Measurements from ENCODE around the gene TMEM86B.

Gene TMEM86B

GRCh38 chr19:55256562-55257460, 28.2 kb upstream of the TMEM86B start:
- DNase-seq = no peak

DNA sequence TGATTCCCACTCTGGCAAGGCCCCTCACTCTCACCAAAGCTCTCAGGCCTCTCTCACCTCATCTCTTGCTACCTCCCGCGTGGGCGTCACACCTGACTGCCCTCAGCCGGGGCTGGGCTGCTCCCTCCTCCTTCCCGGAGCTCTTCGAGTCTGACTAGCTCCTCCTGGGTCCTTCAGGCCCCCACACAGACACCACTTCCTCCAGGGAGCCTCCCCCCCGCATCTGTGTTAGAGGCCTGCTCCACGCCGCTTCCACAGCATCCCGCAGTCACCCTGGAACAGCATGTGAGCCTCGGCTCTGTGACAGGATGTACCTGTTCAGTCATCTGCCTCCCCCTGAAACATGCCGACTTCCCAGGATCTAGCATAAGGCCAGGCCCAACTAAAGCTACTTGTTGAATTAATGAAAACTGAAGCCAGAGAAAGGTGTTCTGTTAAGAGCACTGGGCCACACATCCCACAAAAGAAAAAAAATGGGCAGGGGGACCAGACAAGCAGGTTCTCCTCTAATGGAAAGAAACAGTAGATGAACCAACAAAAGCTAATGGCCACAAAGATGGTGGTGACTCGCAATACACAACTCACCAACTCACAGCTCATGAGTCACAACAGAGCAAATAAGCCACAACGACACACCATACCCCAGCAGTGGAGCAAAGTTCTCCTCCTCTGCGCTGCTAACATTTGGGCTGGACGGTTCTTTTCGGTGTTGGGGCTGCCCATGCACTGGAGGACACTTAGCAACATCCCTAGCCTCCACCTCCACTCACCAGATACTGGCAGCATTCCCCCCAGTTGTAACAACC, 27.3 kb upstream of the TMEM86B start:
- DNase-seq = no peak

GRCh38 chr19:55254625-55254977, 26.0 kb upstream of the TMEM86B start:
- DNase-seq = no peak

GRCh38 chr19:55253842-55254624, 25.5 kb upstream of the TMEM86B start:
- DNase-seq = peak; percentile 17

DNA sequence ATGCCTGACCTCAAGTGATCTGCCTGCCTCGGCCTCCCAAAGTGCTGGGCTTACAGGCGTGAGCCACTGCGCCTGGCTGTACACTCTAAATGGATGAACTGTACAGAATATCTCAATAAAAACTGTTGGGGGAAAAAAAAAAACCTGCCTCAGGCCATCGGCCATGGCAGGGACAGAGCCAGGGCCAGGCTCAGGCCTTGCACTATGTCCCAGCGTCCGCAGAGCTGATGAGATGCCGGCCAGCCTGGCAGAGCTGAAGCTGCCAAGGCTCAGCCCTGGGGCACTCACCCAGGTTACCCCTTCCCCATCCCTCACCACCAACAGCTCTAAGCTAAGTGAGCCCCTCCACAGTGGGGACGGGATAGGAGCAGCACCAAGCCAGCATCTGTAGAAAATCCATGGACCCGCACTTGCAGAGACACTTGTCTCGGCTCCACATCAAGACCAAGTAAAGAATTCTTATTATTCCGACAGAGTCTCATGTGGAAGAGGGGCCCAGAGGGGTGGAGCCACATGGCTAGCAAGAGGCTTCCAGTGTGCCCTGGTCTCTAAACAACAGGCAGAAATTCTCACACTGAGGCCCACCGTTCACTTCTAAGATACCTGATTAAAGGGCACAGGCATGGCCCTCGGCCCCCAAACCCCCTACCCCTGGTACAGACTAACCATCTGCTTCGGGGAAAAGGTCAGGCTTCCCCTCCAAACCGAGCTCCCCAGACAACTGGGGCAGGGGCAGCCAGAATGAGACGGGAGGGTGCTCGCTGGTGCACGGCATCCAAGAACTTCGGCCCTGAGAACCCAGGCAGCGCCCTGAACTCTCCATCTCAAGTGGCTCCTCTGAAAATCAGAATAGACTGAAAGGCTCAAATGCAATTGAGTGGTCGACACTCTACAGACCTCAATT, 24.4 kb upstream of the TMEM86B start:
- DNase-seq = no peak

DNA sequence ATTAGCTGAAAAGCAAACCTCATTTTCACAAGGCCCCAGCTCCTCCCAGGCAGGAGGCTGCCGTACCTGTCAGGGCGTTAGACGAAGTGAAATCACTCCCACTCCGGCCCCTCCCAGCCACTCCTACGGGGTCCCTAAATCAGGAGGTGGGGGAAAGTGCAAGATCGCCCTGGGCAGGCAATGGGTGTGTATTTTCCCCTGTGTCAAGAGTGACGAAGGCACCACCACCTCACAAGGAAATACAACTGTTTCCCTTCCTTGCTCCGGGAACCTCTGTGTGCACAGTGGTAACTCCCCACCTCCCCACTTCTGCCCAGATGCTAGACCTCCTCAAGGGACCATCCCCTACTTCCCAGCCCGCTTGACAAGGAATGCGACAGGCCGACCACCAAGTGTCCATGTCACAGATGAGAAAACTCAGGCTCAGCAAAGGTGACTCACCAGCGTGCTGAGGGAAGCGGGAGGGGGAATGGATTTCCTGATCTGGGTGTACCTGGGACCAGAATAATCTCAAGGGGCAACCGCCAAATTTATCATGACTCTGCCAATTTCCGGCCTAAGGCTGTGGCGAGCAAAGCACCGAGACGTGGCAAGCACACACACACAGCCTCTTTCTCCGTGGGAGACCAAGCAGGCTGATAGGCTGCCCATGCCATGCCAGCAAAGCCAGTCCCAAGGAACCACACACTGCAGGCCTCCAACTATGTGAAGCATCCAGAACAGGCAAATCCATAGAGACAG, 22.9 kb upstream of the TMEM86B start:
- DNase-seq = no peak

- no peak for DNase-seq
These were observed 21.9 kb upstream of the TMEM86B start for GRCh38 chr19:55250262-55251036.

GRCh38 chr19:55249841-55250240, 21.3 kb upstream of the TMEM86B start:
- no peak for DNase-seq

- DNase-seq = no peak
These were observed 20.1 kb upstream of the TMEM86B start for GRCh38 chr19:55248704-55249103.

DNA sequence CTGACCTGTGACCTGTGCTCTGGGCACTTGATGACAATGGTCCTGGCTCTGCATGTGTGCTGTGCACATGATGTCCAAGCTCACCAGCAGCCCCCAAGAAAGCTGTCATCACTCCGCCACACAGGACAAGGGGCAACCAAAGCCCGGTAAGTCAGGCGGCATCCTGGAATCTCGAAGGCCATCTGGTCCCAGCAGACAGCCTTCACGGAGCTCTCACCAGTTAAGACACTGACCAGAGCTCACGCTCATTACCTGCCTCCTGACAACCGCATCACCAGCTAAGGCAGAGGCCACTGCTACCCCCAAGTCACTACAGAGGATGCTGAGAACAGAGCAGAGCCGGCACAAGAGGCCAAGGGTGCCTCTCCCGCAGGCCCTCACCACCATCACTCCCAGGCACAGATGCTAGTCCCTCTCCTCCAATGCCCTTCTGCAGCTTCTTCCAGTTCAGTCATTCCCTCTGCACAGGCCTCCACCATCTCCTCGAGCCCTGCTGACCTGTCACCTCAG, 19.7 kb upstream of the TMEM86B start:
- DNase-seq = no peak

- DNase-seq = no peak
These were observed 19.1 kb upstream of the TMEM86B start for GRCh38 chr19:55247621-55248099.

DNA sequence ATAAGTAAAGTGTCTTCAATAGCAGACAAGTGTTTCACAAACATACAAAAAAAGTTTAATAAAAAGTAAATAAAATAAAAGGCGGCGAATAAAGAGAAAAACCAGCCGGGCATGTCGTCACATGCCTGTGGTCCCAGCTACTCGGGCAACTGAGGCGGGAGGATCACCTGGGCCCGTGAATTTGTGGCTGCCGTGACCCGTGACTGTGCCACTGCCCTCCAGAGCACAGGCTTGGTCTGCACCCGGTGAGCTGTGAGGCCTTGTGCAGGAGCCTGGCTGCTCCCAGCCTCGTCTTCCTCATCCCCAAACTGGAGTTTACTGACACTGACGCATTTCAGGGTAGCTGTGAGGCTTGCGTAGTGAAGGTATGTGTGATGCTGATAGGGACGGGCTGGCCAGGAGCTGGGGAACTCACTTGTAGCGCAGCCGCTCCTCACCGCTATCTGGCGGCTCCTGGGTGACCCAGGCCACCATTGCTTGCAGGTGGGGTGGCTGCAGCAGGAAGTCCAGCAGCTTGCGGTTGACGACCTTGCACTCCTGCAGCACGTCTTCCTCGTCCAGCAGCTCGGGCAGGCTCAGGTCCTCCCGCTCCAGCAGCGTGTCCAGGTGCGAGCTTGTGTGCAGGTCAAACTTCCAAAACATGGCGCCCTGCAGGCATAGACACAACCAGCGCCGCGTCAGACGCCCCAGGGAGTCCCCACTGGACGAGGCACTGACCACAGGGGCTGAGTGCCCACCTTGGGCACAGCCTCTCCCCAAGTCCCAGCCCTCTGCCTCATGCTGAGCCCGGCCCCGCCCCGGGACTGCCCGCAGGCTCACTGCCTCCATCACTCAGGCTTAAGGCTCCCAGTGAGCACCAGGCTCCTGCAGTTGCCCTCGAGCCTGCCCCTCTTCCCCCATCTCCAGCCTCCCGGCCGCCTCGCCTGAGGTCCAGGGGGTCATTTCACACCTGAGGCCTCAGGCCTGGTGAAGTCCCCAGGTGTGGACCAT, 18.2 kb upstream of the TMEM86B start:
- DNase-seq = no peak

DNA sequence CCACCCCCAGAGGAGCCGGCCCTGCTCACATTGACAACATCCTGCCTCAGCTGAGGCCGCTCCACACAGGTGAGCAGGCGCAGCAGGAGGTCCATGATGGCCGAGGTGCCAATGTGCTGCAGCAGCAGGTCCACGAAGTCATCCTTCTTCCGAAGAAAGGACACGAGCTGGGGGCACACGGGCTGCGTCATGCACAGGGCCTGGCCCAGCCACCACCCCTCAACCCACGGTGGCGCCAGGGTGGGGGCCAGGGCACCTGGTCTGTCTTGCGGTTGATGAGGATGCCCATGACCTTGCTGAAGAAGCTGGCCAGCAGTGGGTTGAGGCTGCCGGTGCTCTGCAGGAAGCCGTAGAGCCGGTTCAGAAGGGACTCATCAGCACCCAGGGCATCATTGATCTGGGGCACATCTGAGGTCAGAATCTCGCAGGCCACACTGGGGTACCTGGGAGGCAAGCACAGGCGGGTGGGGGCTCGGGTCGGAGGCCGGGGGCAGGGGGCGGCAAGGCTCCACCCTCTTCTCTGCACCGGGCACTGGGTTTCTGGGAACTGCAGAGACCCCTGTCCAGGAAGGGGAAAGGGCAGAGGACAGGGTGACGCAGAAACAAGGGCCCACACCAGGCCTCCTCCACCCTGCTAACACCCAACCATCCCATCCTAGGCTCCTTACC, 16.8 kb upstream of the TMEM86B start:
- DNase-seq = no peak

DNA sequence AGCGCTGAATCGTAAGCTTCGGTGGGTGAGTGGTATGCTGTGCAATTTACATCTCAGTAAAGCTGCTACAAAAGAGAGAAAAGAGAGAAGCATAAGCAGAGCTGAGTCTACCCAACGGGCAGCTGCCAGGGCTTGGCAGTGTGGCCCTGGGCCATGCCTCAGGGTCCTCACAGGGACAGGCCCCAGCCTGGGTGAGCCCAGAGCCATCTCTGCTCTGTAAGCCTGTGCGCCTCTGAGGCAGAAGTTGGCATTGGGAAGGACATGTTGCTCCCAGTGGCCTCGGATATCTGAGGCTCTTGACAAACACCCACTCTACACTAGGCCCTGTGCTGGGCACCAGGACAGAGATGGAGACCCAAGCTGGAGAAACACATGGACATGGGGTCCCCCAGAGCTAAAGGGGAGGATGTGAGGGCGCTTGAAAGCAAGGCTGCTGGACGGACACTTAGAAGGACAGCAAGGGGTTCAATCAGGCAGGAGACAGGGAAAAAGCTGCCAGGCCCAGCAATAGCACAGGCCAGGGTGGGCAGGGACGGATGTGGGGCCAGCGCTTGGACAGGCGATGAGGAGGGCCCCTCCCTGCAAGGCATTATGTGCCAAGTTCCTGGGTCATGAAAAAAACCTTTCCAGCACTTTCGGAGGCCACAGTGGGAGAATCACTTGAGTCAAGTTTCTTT, 15.6 kb upstream of the TMEM86B start:
- no peak for DNase-seq

GRCh38 chr19:55242517-55242916, 14.0 kb upstream of the TMEM86B start:
- no peak for DNase-seq

GRCh38 chr19:55241935-55242464, 13.4 kb upstream of the TMEM86B start:
- DNase-seq = no peak

GRCh38 chr19:55241143-55241934, 12.8 kb upstream of the TMEM86B start:
- DNase-seq = no peak
